Muscle of leg (tissue), 11 donors: Measurements from ENCODE around the gene EID3. TPM values are rescaled to one million over a fixed set of nuclear protein-coding genes. Genes with fewer than 3 reads are reported as not detected.

Experiments
- DNase-seq: peaks from one replicate; pipeline ENCODE4 v3.0.0; 2013
- H3K27ac ChIP-seq: one replicate; pipeline ENCODE4 v1.5.1; 2013; ENCODE audit warnings: mild to moderate bottlenecking, low read length, control low read depth
- H3K27me3 ChIP-seq: one replicate; pipeline ENCODE4 v1.6.1; 2013; ENCODE audit warnings: low read length; ENCODE audit not compliant: control insufficient read depth, insufficient read depth
- H3K36me3 ChIP-seq: one replicate; pipeline ENCODE4 v1.6.1; 2013; ENCODE audit warnings: low read length; ENCODE audit not compliant: control insufficient read depth, insufficient read depth
- H3K4me1 ChIP-seq: one replicate; pipeline ENCODE4 v1.6.1; 2013; ENCODE audit warnings: low read length; ENCODE audit not compliant: control insufficient read depth, insufficient read depth
- H3K4me3 ChIP-seq: one replicate; pipeline ENCODE4 v1.5.1; 2013; ENCODE audit warnings: low read length, control low read depth
- H3K9me3 ChIP-seq: replicated peaks from 2 replicates; pipeline ENCODE4 v1.6.1; 2013; ENCODE audit warnings: low read depth, low read length; ENCODE audit not compliant: control insufficient read depth
- WGBS: methylation state at CpG from one replicate; pipeline ENCODE4 v1.1.5; 2013; ENCODE audit warnings: missing lambda C conversion rate; ENCODE audit not compliant: insufficient coverage; 5-methylcytosine and 5-hydroxymethylcytosine counted together
- polyA plus RNA-seq, 8 donors: library from polyadenylated mRNA; unstranded; fragments of 120-200 nt; gene quantifications; one replicate each; pipeline versions ENCODE4 v1.2.1 to v1.2.3, GENCODE V29; 2013; ENCODE audit warnings: inconsistent platforms in 1 of 8, low replicate concordance in 1 of 8; ENCODE audit not compliant: insufficient read length in 8 of 8, insufficient read depth in 1 of 8
- total RNA-seq: library from RNA; stranded (reverse); fragments of 120-200 nt; gene quantifications from one replicate; pipeline ENCODE4 v1.2.4, GENCODE V29; 2013

The EID3 gene
- total and polyA plus RNA-seq, 9 donors, result 1.5 to 4.2 (median 2.6) TPM

- WGBS, result no CpG with 5 or more reads among the region's 2 CpGs
- H3K36me3 ChIP-seq, result peaks cover 27% of the 10 kb centered on the region
- H3K27ac ChIP-seq, result no peak overlapping the region
- no peak for DNase-seq
- no peaks in the 10 kb centered on the region for H3K27me3 ChIP-seq
- no peak overlapping the region for H3K4me3 ChIP-seq
- no peaks in the 10 kb centered on the region for H3K9me3 ChIP-seq
- H3K4me1 ChIP-seq, result no peaks in the 10 kb centered on the region
Measured at GRCh38 chr12:104336115-104336514, 32.6 kb downstream of the EID3 start.

GRCh38 chr12:104337030-104337558, 33.6 kb downstream of the EID3 start:
- H3K4me3 ChIP-seq, result no peak overlapping the region
- H3K9me3 ChIP-seq, result no peaks in the 10 kb centered on the region
- H3K27ac ChIP-seq, result no peak overlapping the region
- WGBS, result no CpG with 5 or more reads among the region's 7 CpGs
- H3K4me1 ChIP-seq, result no peaks in the 10 kb centered on the region
- DNase-seq, result no peak
- peaks cover 37% of the 10 kb centered on the region for H3K36me3 ChIP-seq
- no peaks in the 10 kb centered on the region for H3K27me3 ChIP-seq

- H3K4me1 ChIP-seq, result no peaks in the 10 kb centered on the region
- no CpG with 5 or more reads among the region's 3 CpGs for WGBS
- DNase-seq, result peak; percentile 26
- no peaks in the 10 kb centered on the region for H3K9me3 ChIP-seq
- no peak overlapping the region for H3K4me3 ChIP-seq
- H3K27ac ChIP-seq, result peak overlapping the region; percentile 20
- H3K36me3 ChIP-seq, result peaks cover 46% of the 10 kb centered on the region
- no peaks in the 10 kb centered on the region for H3K27me3 ChIP-seq
Measured at GRCh38 chr12:104339663-104340062, 36.1 kb downstream of the EID3 start.

- no peak overlapping the region for H3K27ac ChIP-seq
- no peaks in the 10 kb centered on the region for H3K4me1 ChIP-seq
- H3K36me3 ChIP-seq, result peaks cover 44% of the 10 kb centered on the region
- no peaks in the 10 kb centered on the region for H3K9me3 ChIP-seq
- H3K27me3 ChIP-seq, result no peaks in the 10 kb centered on the region
- peak; percentile 47 for DNase-seq
- no peak overlapping the region for H3K4me3 ChIP-seq
- WGBS, result no CpG with 5 or more reads among the region's 1 CpG
Measured at GRCh38 chr12:104340177-104340576, 36.6 kb downstream of the EID3 start.

- no peaks in the 10 kb centered on the region for H3K4me1 ChIP-seq
- peak; percentile 8 for DNase-seq
- peaks cover 44% of the 10 kb centered on the region for H3K36me3 ChIP-seq
- no peak overlapping the region for H3K27ac ChIP-seq
- no peak overlapping the region for H3K4me3 ChIP-seq
- H3K9me3 ChIP-seq, result no peaks in the 10 kb centered on the region
- H3K27me3 ChIP-seq, result no peaks in the 10 kb centered on the region
- WGBS, result 92% methylated on average over 3 of the region's 6 CpGs
Measured at GRCh38 chr12:104340925-104341611, 37.5 kb downstream of the EID3 start.

GRCh38 chr12:104342147-104342546, 38.6 kb downstream of the EID3 start:
- Histone ChIP-seq H3K27me3 (no peaks in the 10 kb centered on the region), H3K27ac (no peak overlapping the region), H3K4me1 (no peaks in the 10 kb centered on the region), H3K4me3 (no peak overlapping the region), H3K9me3 (no peaks in the 10 kb centered on the region), H3K36me3 (peaks cover 43% of the 10 kb centered on the region)
- no CpG with 5 or more reads among the region's 2 CpGs for WGBS
- DNase-seq, result no peak

GRCh38 chr12:104342635-104343249, 39.2 kb downstream of the EID3 start:
- H3K4me3 ChIP-seq, result no peak overlapping the region
- H3K9me3 ChIP-seq, result no peaks in the 10 kb centered on the region
- peaks cover 41% of the 10 kb centered on the region for H3K36me3 ChIP-seq
- H3K27me3 ChIP-seq, result no peaks in the 10 kb centered on the region
- H3K4me1 ChIP-seq, result no peaks in the 10 kb centered on the region
- no peak for DNase-seq
- 92% methylated on average over 10 of the region's 12 CpGs for WGBS
- H3K27ac ChIP-seq, result no peak overlapping the region

- Histone ChIP-seq H3K27me3 (no peaks in the 10 kb centered on the region), H3K27ac (no peak overlapping the region), H3K9me3 (no peaks in the 10 kb centered on the region), H3K4me1 (no peaks in the 10 kb centered on the region), H3K4me3 (no peak overlapping the region), H3K36me3 (peaks cover 41% of the 10 kb centered on the region)
- WGBS, result no CpG with 5 or more reads among the region's 2 CpGs
- no peak for DNase-seq
Measured at GRCh38 chr12:104344682-104345081, 41.1 kb downstream of the EID3 start.

- no peak overlapping the region for H3K4me3 ChIP-seq
- 90% methylated on average over 2 of the region's 7 CpGs for WGBS
- H3K4me1 ChIP-seq, result no peaks in the 10 kb centered on the region
- H3K36me3 ChIP-seq, result peaks cover 40% of the 10 kb centered on the region
- DNase-seq, result no peak
- H3K27ac ChIP-seq, result no peak overlapping the region
- no peaks in the 10 kb centered on the region for H3K27me3 ChIP-seq
- no peaks in the 10 kb centered on the region for H3K9me3 ChIP-seq
Measured at GRCh38 chr12:104345234-104346066, 41.9 kb downstream of the EID3 start.
